HG03064 (cell line): ENCODE measurements around the gene RAPGEF1.

Experiments used
- ATAC-seq: cut with Tn5 transposase; IDR thresholded peaks from one replicate; pipeline ENCODE4 v1.9.1; 2021; ENCODE audit warnings: low read depth; ENCODE audit not compliant: unreplicated experiment

RAPGEF1 gene

GRCh38 chr9:131630205-131630831 is 109.6 kb downstream of the RAPGEF1 start:
- no peak for ATAC-seq

GRCh38 chr9:131629825-131630204 is 110.1 kb downstream of the RAPGEF1 start:
- ATAC-seq, result no peak

GRCh38 chr9:131629226-131629500 is 110.7 kb downstream of the RAPGEF1 start:
- ATAC-seq, result no peak

GRCh38 chr9:131628459-131629225 is 111.2 kb downstream of the RAPGEF1 start:
- no peak for ATAC-seq

DNA sequence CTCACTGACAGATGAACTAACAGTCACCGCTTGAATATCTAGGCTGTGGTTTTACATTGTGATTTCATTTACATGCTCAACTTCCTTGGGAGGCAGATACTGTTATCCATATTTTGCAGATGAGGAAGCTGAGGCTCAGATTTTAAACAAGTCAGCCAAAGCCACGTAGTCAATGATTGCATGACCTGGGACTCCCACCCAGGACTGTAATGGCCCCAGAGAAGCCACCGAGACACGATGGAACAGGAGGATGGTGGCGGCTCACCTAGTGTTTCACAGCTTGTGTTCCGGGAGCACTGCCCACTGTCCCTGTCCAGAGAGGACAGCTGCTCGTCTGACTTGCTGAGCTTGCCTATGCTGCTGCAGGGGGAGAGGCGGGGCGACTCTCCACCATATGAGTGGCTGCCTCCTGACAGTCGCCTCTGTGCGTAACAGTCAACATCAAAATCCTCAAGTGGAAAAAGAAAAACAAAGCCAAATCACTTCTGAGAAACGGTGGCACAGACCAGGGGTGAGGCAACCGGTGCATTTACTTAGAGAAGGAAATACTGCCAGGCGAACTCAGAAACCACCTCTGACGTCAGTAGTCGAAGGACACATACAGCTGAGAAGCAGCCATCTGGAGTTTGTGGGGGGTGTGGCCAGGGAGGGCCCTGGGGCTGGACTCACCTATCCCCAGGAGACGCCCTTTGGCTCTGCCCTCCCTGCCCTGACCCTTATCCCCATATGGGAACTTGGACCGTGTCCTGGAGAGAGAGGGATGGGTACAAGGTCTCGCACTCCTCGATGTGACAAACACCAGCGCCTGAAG is 112.0 kb downstream of the RAPGEF1 start:
- no peak for ATAC-seq

- no peak for ATAC-seq
Measured at GRCh38 chr9:131627326-131627647, 112.6 kb downstream of the RAPGEF1 start.

- ATAC-seq, result no peak
Measured at GRCh38 chr9:131625790-131626670, 113.8 kb downstream of the RAPGEF1 start.

DNA sequence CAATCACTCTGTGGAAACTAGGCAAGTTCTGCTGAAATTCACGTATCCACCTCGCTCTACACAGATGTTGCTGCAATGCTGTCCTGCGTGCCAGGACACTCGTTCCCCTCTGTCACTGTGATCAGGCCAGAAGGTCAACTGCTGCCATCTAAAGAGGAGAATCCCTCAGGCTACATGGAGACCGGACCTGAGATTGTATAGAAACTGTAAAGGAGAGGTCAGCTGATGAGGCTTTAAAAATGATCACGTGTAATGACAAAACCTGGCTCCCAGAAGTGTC is 114.4 kb downstream of the RAPGEF1 start:
- ATAC-seq, result no peak

DNA sequence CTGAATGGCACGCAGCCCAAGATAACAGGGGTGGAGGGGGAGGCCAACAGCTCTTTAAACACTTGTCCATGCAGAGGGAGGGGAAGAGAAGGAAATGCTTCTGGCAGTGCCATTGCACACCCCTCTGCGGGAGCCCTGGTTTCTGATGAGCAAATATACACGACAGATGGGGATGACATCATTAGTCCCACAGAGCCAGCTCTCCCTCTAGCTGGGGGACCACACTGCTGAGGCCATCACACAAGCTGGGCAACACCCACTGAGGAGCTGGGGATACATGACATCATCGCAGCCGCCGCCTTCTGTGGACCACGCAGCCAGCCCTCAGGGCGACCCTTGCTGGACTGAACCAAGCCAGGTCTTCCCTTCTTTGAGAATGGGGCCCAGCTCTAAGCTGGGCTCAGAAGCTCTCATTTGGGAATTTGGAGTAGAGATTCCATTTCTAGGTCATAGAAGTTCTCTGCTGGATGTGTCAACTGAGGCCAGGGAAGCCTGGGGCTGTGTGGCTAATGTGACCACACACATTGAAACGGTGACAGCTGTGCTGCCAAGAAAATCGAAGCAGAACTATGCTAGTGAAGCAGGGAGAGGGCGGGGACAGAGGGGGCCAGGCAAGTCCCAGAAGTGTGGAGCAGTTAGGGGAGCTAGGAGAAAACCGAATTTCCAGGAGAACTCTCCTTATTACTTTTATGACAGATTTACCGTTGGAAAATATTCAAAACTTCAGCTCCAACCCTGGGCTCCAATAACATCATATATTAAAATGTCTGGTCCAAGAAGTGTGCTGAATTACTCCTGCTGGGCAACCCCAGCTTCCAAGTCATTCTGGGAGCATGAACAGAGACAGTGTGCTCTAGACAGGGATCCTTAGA is 115.0 kb downstream of the RAPGEF1 start:
- ATAC-seq, result no peak

- no peak for ATAC-seq
Measured at GRCh38 chr9:131623655-131624330, 116.1 kb downstream of the RAPGEF1 start.

- ATAC-seq, result no peak
Measured at GRCh38 chr9:131622523-131622922, 117.4 kb downstream of the RAPGEF1 start.

DNA sequence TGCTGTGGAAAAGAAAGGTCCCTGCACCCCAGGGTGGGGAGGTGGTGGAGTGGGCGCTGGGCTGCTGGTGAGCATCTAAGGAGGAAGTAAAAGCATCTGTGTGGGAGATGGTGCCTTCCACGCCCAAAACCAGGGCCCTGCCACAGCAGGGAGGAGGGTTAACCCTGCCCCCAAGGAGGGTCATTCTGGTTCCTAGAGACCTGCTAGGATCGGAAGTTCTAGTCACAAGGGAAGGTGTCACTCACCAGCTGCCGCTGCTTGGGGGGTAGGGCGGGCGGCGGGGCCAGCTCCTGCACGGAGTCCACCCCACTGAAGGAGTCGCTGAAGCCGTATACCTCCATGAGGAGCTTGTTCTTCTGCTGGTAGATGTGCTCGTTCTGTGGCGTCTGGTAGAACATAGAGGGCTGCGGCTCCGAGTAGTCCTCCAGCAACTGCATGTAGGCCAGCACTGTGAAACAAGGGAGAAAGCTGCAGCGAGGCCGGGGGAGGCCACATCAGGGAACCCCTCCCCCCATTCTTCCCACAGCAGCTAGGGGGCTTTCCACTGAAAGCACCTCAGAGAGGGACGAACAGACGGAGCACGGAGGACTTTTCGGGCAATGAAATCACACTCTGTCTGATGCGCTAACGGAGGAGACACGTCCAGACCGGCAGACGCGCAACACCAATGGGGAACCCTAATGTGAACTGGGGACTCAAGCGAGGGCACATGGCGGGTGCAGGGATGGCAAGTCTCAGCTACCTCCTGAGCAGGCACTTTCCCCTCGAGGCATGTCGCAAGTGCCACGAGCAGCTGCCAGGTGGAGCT is 118.1 kb downstream of the RAPGEF1 start:
- ATAC-seq, result no peak

- no peak for ATAC-seq
Measured at GRCh38 chr9:131620764-131621520, 118.9 kb downstream of the RAPGEF1 start.

- ATAC-seq, result no peak
Measured at GRCh38 chr9:131619680-131620079, 120.2 kb downstream of the RAPGEF1 start.

DNA sequence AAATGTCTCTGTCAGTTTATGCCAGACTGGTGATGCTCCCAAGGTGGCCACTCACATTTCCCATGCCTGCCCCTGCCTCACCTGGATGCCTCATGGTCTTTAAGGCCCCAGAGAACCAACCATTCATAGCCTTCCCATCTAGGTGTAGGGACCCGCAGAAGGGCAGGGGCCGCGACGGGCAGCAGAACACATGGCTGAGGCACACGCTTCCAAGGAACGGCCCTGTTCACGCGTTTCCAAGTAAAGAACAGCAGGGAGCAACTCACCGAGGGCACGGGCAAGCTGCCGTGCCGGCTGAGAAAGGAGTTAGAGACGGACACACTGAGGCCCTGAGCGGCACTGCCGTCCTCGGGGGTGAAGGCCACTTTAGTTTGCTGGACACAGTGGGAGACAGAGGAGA is 121.1 kb downstream of the RAPGEF1 start:
- ATAC-seq, result no peak

- ATAC-seq, result no peak
Measured at GRCh38 chr9:131618071-131618479, 121.8 kb downstream of the RAPGEF1 start.

DNA sequence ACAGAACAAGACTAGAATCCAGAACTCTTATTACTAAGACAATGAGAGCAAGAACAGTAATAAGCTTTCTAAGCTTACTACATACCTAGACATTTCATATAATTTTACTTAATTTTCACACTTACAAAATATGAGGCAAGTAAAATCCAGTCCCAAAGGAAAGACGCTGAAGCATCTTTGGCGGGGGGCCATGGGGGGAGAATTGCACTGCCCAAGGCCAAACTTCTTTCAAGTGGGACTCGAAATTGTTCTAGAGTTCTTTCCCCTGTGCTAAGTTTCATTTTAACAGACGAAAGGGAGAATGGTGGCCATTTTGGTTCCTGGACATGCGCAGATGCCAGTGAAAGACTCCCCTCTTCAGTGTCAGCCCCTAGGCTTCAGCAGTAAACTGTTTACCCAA is 122.3 kb downstream of the RAPGEF1 start:
- no peak for ATAC-seq

DNA sequence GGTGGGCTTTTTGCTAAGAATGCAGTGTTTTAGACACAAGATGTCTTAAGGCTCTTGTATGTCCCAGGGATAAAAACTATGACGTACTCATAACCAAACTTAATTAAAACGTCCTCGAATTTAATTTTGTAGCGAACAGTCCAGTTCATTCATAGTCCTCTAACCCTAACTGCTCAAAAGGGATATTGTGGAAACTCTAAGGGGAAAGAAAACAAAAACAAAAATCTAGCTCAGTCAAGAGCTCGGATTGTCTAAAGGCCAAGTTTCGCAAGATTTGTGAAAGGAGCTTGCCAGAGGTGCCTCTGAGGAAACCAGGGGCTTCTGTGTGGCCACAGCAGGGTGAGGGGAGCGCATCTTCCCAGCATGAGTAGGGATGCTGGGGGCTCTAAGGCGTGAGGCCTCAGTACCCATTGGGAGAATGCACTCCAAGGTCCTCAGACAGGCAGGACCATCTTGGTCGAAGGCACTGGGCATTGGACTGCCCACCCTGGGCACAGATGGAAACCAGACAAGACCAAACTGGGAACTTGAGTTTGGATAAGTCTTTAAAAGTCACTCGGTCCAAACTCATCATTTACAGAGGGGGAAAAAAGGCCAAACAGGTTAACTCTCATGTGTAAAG is 122.8 kb downstream of the RAPGEF1 start:
- ATAC-seq, result no peak
